ENCODE data around the gene GYPC. TPM values are rescaled to one million over a fixed set of nuclear protein-coding genes. Genes with fewer than 3 reads are reported as not detected.

GYPC gene
- total RNA-seq, result 93.3 and 148 TPM in 2 replicates

GRCh38 chr2:126655500-126656430 lies at the start of gene GYPC:
TSS of gene GYPC (plus strand) at chr2:126656158. CDS start at chr2:126656264, 106 bp downstream.

Other genes starting within 250 kb of the GYPC start
- not detected in 2 replicates for gene TEX51, start 242.7 kb downstream of the GYPC start, total RNA-seq

Measured in bronchial smooth muscle cell (primary cell).